Keratinocyte (primary cell): Measurements from ENCODE around the gene RUFY3.

Experiments used
- EZH2 ChIP-seq: IDR thresholded peaks from one replicate; pipeline ENCODE4 v1.6.1; 2012; ENCODE audit warnings: inconsistent platforms, mild to moderate bottlenecking, low read length, moderate library complexity
- TF ChIP-seq, protein P1 (sequence below), 3 experiments: IDR thresholded peaks in 1 of 3; conservative IDR thresholded peaks in 1 of 3; optimal IDR thresholded peaks in 1 of 3; 2 replicates in 2 of 3; 3 replicates in 1 of 3; pipeline versions ENCODE3 to v1.5.1; 2011; ENCODE audit warnings: low read length in 3 of 3, mild to moderate bottlenecking in 3 of 3, moderate library complexity in 2 of 3, control low read depth in 1 of 3, inconsistent platforms in 1 of 3; ENCODE audit not compliant: insufficient read depth in 2 of 3; ENCODE audit errors: extremely low read depth in 1 of 3

DNA sequence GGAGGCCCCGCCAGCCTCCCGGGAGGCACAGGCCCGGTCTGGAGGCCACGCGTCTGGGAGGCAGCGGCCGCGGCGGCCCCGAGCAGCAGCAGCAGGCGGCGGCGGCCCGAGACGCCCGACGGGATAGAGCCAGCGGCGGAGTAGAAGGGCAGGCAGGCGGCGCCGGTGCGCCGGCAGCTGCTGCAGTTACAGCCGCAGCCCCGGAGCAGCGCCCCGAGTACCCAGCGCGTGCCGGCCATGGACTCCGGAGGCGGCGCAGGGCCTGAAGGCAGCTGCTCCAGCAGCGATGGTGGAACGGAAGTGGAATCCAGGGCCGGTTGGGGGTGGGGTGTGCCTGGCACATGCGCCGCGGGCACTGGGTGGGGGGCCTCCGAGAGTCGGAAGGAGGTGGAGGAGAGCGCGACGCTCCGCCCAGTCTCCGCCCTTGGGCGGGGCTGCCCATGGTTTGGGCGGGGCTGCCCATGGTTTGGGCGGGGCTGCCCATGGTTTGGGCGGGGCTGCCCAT, 117.9 kb downstream of the RUFY3 start, which contains the start of gene GRSF1:
- TF ChIP-seq, protein P1, sequence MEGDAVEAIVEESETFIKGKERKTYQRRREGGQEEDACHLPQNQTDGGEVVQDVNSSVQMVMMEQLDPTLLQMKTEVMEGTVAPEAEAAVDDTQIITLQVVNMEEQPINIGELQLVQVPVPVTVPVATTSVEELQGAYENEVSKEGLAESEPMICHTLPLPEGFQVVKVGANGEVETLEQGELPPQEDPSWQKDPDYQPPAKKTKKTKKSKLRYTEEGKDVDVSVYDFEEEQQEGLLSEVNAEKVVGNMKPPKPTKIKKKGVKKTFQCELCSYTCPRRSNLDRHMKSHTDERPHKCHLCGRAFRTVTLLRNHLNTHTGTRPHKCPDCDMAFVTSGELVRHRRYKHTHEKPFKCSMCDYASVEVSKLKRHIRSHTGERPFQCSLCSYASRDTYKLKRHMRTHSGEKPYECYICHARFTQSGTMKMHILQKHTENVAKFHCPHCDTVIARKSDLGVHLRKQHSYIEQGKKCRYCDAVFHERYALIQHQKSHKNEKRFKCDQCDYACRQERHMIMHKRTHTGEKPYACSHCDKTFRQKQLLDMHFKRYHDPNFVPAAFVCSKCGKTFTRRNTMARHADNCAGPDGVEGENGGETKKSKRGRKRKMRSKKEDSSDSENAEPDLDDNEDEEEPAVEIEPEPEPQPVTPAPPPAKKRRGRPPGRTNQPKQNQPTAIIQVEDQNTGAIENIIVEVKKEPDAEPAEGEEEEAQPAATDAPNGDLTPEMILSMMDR (optimal IDR thresholded peaks at IDR 0.05 in 1 of 3, IDR thresholded peaks at IDR 0.05 in 1 of 3, conservative IDR thresholded peaks at IDR 0.05 in 1 of 3; ENCODE audit: extremely low read depth in 1 of 3, insufficient read depth in 2 of 3, low read length in 3 of 3), result peak in 1 of 3 experiments; percentile 35
- no peak for TF ChIP-seq EZH2
